Measurements from ENCODE around the gene BANP.
A peak's percentile ranks its signal among the peaks of the same experiment; 100 is the strongest.
"Not testable (repeated sequence)": the region's sequence is repeated elsewhere in the genome, so short reads cannot be mapped to it uniquely, and the experiment has no call there.

BANP gene

GRCh38 chr16:87966685-87967185 lies 15.5 kb downstream of the BANP start:
- DNase-seq (ENCODE audit: low spot score) = no peak

- DNase-seq (ENCODE audit: low spot score) = no peak
Measured at GRCh38 chr16:87968541-87968940, 17.3 kb downstream of the BANP start.

GRCh38 chr16:87970186-87970585 lies 19.0 kb downstream of the BANP start:
- no peak for DNase-seq (ENCODE audit: low spot score)

GRCh38 chr16:87971933-87972332 lies 20.7 kb downstream of the BANP start:
- DNase-seq (ENCODE audit: low spot score) = no peak

GRCh38 chr16:87973717-87974116 lies 22.5 kb downstream of the BANP start:
- DNase-seq (ENCODE audit: low spot score) = no peak

GRCh38 chr16:87974178-87974577 lies 22.9 kb downstream of the BANP start:
- no peak for DNase-seq (ENCODE audit: low spot score)

- DNase-seq (ENCODE audit: low spot score) = no peak
Measured at GRCh38 chr16:87976665-87977064, 25.4 kb downstream of the BANP start.

- no peak for DNase-seq (ENCODE audit: low spot score)
Measured at GRCh38 chr16:87978127-87978526, 26.9 kb downstream of the BANP start.

- DNase-seq (ENCODE audit: low spot score) = no peak
Measured at GRCh38 chr16:87979352-87979751, 28.1 kb downstream of the BANP start.

- DNase-seq (ENCODE audit: low spot score) = not testable (repeated sequence)
Measured at GRCh38 chr16:87979911-87980630, 28.8 kb downstream of the BANP start.

- not testable (repeated sequence) for DNase-seq (ENCODE audit: low spot score)
Measured at GRCh38 chr16:87981376-87981775, 30.1 kb downstream of the BANP start.

- DNase-seq (ENCODE audit: low spot score) = no peak
Measured at GRCh38 chr16:87982581-87983041, 31.4 kb downstream of the BANP start.

- DNase-seq (ENCODE audit: low spot score) = not testable (repeated sequence)
Measured at GRCh38 chr16:87983072-87983736, 32.0 kb downstream of the BANP start.

- peak; percentile 42 for DNase-seq (ENCODE audit: low spot score)
Measured at GRCh38 chr16:87983737-87984097, 32.5 kb downstream of the BANP start.

- DNase-seq (ENCODE audit: low spot score) = not testable (repeated sequence)
Measured at GRCh38 chr16:87984180-87984579, 32.9 kb downstream of the BANP start.

- no peak for DNase-seq (ENCODE audit: low spot score)
Measured at GRCh38 chr16:87984632-87985267, 33.5 kb downstream of the BANP start.

GRCh38 chr16:87985493-87985892 lies 34.3 kb downstream of the BANP start:
- not testable (repeated sequence) for DNase-seq (ENCODE audit: low spot score)

GRCh38 chr16:87986361-87986849 lies 35.2 kb downstream of the BANP start:
- DNase-seq (ENCODE audit: low spot score) = not testable (repeated sequence)

GRCh38 chr16:87988596-87988995 lies 37.4 kb downstream of the BANP start:
- not testable (repeated sequence) for DNase-seq (ENCODE audit: low spot score)

- DNase-seq (ENCODE audit: low spot score) = not testable (repeated sequence)
Measured at GRCh38 chr16:87990254-87990653, 39.0 kb downstream of the BANP start.

- not testable (repeated sequence) for DNase-seq (ENCODE audit: low spot score)
Measured at GRCh38 chr16:87992142-87992541, 40.9 kb downstream of the BANP start.

- no peak for DNase-seq (ENCODE audit: low spot score)
Measured at GRCh38 chr16:87993901-87994300, 42.7 kb downstream of the BANP start.

GRCh38 chr16:87995644-87996043 lies 44.4 kb downstream of the BANP start:
- no peak for DNase-seq (ENCODE audit: low spot score)
